ENCODE results near the gene AGPAT1.

AGPAT1 gene

DNA sequence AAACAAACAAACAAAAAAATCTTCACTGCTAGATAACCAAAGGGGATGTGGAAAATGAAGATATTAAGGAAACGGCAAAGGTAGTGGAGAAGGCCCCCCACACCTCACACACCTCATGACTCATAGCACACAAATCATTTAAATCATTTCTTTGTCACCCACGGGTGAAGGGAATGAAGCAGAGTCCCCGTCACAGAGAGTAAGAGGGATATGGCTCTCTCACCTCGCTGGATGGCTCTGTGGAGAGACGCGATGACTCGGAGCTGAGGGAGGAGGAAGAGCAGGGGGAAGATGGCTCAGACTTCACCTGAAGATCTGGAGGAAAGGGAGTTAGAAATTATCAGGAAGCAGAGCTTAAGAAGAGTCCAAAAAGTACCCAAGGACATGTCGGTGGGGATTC, 49.0 kb downstream of the AGPAT1 start:
- DNase-seq (ENCODE audit: low read depth in 2 of 3, low spot score in 1 of 3) = no peak

DNA sequence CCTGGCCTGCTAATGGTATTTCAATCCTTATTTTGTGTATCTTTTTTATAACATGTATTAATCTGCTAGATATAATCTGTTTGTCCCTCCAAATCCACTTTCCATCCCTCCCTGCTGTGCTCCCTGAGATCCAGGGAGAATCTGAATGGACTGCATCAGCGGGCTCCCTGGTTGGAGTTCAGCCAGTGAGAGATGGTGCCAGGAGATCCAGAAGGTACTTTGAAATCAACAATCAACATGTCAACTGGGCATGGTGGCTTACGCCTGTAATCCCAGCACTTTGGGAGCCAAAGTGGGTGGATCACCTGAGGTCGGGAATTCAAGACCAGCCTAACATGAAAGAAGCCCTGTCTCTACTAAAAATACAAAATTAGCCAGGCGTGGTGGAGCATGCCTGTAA, 52.2 kb downstream of the AGPAT1 start:
- DNase-seq (ENCODE audit: low read depth in 2 of 3, low spot score in 1 of 3) = no peak

DNA sequence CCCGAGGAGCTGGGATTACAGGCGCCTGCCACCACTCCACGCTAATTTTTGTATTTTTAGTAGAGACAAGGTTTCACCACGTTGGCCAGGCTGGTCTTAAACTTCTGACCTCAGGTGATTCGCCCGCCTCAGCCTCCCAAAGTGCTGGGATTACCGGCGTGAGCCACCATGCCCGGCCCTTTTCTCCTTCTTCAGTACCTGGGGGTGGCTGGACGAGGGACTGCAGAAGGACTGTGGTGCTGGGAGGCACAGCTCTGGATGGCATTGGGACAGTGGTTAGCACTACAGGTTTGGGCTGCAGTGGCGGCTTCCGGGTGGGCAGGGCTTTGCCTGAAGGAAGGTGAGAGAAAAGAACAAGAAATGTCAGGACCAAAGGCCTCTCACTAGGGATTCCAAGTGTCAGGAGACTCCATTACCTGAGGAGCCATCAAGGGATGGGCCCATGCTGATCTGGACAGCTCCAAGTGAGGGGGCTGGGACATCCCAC, 55.3 kb downstream of the AGPAT1 start:
- DNase-seq (ENCODE audit: low read depth in 2 of 3, low spot score in 1 of 3) = no peak

DNA sequence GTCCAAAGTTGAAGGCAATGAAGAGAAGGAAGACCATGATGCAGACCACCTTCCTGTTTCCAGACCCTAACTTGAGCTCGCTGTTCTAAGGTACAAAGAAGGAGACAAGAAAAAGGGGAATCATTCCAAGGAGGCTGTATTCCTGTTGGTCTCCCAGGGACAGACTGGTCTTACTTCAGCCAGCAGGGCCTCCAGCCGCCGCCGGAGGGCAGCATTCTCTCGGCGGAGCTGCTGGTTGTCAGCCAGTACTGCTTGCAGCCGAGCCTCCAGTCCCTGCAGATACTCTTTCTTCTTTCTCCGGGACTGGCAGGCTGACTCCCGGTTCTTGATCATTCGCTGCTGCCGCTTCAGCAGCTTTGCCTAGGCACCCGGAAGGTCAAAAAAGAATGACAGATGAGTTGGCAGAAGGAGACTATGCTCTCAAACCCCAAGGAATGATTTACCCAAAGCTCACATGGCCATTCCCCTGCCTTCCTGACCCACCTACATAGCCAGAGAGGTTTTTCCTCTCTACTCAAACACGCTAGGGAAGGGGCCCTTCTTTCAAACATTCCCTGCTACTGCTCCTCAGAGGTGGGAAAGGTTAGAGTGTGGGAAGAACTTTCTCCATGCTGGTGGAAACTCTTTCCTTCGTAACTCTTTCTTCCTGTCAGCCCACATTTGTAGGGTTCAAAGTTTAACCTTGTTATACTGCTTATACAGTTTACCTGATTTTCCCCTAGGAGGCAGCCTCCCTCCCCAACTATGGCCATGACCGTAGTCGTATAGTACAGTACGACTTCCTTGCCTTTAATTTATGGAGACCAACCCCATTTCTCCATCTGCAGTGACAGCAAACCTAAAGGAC, 56.9 kb downstream of the AGPAT1 start:
- peak; percentile 45 to 58 (median 57) for DNase-seq (ENCODE audit: low read depth in 2 of 3, low spot score in 1 of 3)
